AG09319 (cell line): Measurements from ENCODE around the gene SEMA4D.
"Not testable (repeated sequence)": the region's sequence is repeated elsewhere in the genome, so short reads cannot be mapped to it uniquely, and the experiment has no call there.

ENCODE experiments used
- DNase-seq: peaks from one replicate; pipeline ENCODE4 v3.0.0-alpha.2; 2010; ENCODE audit warnings: low read depth; ENCODE audit errors: extremely low read depth
- CTCF ChIP-seq: IDR thresholded peaks from 2 replicates; pipeline ENCODE4 v1.5.1; 2011; ENCODE audit warnings: low read depth, mild to moderate bottlenecking, inconsistent platforms, low read length, moderate library complexity

The SEMA4D gene

GRCh38 chr9:89482056-89482851 is 15.7 kb downstream of the SEMA4D start:
- no peak for TF ChIP-seq CTCF

GRCh38 chr9:89481538-89481915 is 16.4 kb downstream of the SEMA4D start:
- TF ChIP-seq CTCF: no peak
- DNase-seq: no peak

More at GRCh38 chr9:89482056-89482851, 15.7 kb downstream of the SEMA4D start:
- no peak for DNase-seq

- DNase-seq: no peak
These were observed 16.9 kb downstream of the SEMA4D start for GRCh38 chr9:89480825-89481537.

GRCh38 chr9:89480372-89480771 is 17.5 kb downstream of the SEMA4D start:
- not testable (repeated sequence) for DNase-seq

More at GRCh38 chr9:89480825-89481537, 16.9 kb downstream of the SEMA4D start:
- TF ChIP-seq CTCF: no peak

GRCh38 chr9:89479669-89480011 is 18.3 kb downstream of the SEMA4D start:
- DNase-seq: not testable (repeated sequence)

- TF ChIP-seq CTCF: no peak
- DNase-seq: no peak
These were observed 18.9 kb downstream of the SEMA4D start for GRCh38 chr9:89478821-89479668.

GRCh38 chr9:89477811-89478630 is 19.9 kb downstream of the SEMA4D start:
- no peak for TF ChIP-seq CTCF
- no peak for DNase-seq
